PC-3 (cell line): Measurements from ENCODE around the gene ATG4A. TPM values are rescaled to one million over a fixed set of nuclear protein-coding genes. Genes with fewer than 3 reads are reported as not detected.

Experiments used
- ATAC-seq: fragments of 200-7000 bp; cut with Tn5 transposase; 2 replicates; pipeline ENCODE4 v1.9.1; 2020; ENCODE audit warnings: mild to moderate bottlenecking, moderate library complexity
- BruUV-seq: library from RNA; stranded (reverse); fragments of 400-500 nt; replicated peaks from 2 replicates; lab custom pipeline; 2021; lab: Mats Ljungman, UMichigan
- CTCF ChIA-PET: fragments of 300-600 bp; sonication (Branson Sonifier 250); formaldehyde crosslinking; loops from one replicate; lab custom pipeline; 2022; ENCODE audit warnings: antibody characterized with exemption; lab: Charles Lee
- POLR2A ChIA-PET: fragments of 300-600 bp; sonication (Branson Sonifier 250); formaldehyde crosslinking; loops from one replicate; lab custom pipeline; 2022; ENCODE audit warnings: antibody characterized with exemption; ENCODE audit not compliant: unreplicated experiment; lab: Charles Lee
- DNase-seq: peaks from one replicate; pipeline ENCODE4 v3.0.0-alpha.2; 2015
- H2AFZ ChIP-seq: fragments of 300-600 bp; sonication (generic); 2 replicates; pipeline ENCODE4 v1.6.0; 2016; ENCODE audit warnings: antibody characterized with exemption, low read length
- H3F3A ChIP-seq: fragments of 300-600 bp; sonication (generic); one replicate; pipeline ENCODE4 v1.6.0; 2017; ENCODE audit warnings: antibody characterized with exemption, low read length, control low read depth, mild to moderate bottlenecking; ENCODE audit not compliant: unreplicated experiment
- H3K27ac ChIP-seq: fragments of 300-600 bp; sonication (generic); 2 replicates; pipeline ENCODE4 v1.5.1; 2016; ENCODE audit warnings: mild to moderate bottlenecking, low read length
- H3K27me3 ChIP-seq: fragments of 300-600 bp; sonication (generic); 2 replicates; pipeline ENCODE4 v1.6.1; 2016; ENCODE audit warnings: low read length, mixed read lengths
- H3K36me3 ChIP-seq: fragments of 300-600 bp; sonication (generic); 2 replicates; pipeline ENCODE4 v1.6.1; 2016; ENCODE audit warnings: low read depth, mixed run types, low read length, mixed read lengths
- H3K4me1 ChIP-seq: fragments of 300-600 bp; sonication (generic); 2 replicates; pipeline ENCODE4 v1.5.1; 2016; ENCODE audit warnings: low read length; ENCODE audit not compliant: insufficient read depth
- H3K4me2 ChIP-seq: fragments of 300-600 bp; sonication (generic); 2 replicates; pipeline ENCODE4 v1.6.0; 2016; ENCODE audit warnings: low read length
- H3K4me3 ChIP-seq: fragments of 300-600 bp; sonication (generic); 2 replicates; pipeline ENCODE4 v1.5.1; 2016; ENCODE audit warnings: mild to moderate bottlenecking, low read length, mixed read lengths
- H3K79me2 ChIP-seq: fragments of 300-600 bp; sonication (generic); 2 replicates; pipeline ENCODE4 v1.6.1; 2017; ENCODE audit warnings: low read length, mixed read lengths
- H3K9ac ChIP-seq: fragments of 300-600 bp; sonication (generic); 2 replicates; pipeline ENCODE4 v1.6.0; 2016; ENCODE audit warnings: mild to moderate bottlenecking, low read length
- H3K9me2 ChIP-seq: fragments of 300-600 bp; sonication (generic); replicated peaks from 2 replicates; pipeline ENCODE4 v1.6.1; 2016; ENCODE audit warnings: mixed run types, low read length, mixed read lengths
- H3K9me3 ChIP-seq: fragments of 300-600 bp; sonication (generic); 2 replicates; pipeline ENCODE4 v1.6.1; 2016; ENCODE audit warnings: low read length, mixed read lengths
- H4K20me1 ChIP-seq: fragments of 300-600 bp; sonication (generic); 2 replicates; pipeline ENCODE4 v1.6.1; 2016; ENCODE audit warnings: low read length, mixed read lengths
- EZH2 ChIP-seq: fragments of 300-600 bp; sonication (generic); IDR thresholded peaks from one replicate; pipeline ENCODE4 v1.6.1; 2017; ENCODE audit warnings: antibody characterized with exemption, mild to moderate bottlenecking, low read length; ENCODE audit not compliant: unreplicated experiment
- EZH2phosphoT487 ChIP-seq: fragments of 300-600 bp; sonication (generic); IDR thresholded peaks from 2 replicates; pipeline ENCODE4 v1.6.1; 2018; ENCODE audit warnings: mild to moderate bottlenecking, antibody characterized with exemption, low read length, borderline replicate concordance
- intact Hi-C: fragments of 100-400 bp; cut with micrococcal nuclease; formaldehyde crosslinking; loops from 2 replicates; pipeline ENCODE4 v1.9.0; 2023
- total RNA-seq: library from RNA; depleted of rRNA; stranded (reverse); fragments of >200 nt; gene quantifications from 2 replicates; pipeline ENCODE4 v1.2.3, GENCODE V29; 2014
- TF ChIP-seq, protein P1 (sequence below): fragments of 300-600 bp; sonication (generic); conservative IDR thresholded peaks from 2 replicates; pipeline ENCODE4 v1.5.1; 2017; ENCODE audit warnings: antibody characterized with exemption, low read depth, mild to moderate bottlenecking, low read length

The ATG4A gene
- total RNA-seq, 1 experiment from 2014 or later = 15.0 TPM

DNA sequence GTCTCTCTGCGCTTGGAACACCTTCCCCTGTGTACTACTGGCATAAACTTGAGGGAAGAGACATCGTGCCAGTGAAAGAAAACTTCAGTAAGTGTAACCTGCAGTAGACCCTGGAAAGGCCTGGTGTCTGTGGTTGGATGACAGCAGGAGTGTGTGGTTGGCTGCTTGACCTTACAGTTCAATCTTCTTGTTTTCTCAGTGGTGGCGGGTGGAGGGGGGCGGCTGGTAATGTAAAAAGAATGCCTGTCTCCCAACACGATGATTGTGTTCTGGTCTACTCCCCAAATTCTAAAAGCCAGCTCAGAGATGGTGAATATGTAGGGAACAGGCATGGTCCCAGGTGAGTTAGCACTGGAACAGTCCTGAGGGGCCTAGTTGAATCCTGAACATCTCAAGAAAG is 18.8 kb upstream of the ATG4A start:
- ATAC-seq = peak; percentile 11; the same call in 1 of the 2 replicates
- no TSS peak for BruUV-seq
- Histone ChIP-seq H3K79me2 (no peaks in the 10 kb centered on the region), H3K9ac (no peak overlapping the region), H3K27me3 (no peaks in the 10 kb centered on the region), H3K4me3 (no peak overlapping the region), H3K36me3 (no peaks in the 10 kb centered on the region), H3K27ac (0 out of 2 replicates have a peak overlapping the region, but pooled peaks have one; percentile 25), H3K4me2 (peak overlapping the region; percentile 51; the same call in 1 of the 2 replicates), H3K9me3 (no peaks in the 10 kb centered on the region), H3F3A (no peaks in the 10 kb centered on the region), H4K20me1 (no peaks in the 10 kb centered on the region), H3K9me2 (no peaks in the 10 kb centered on the region), H3K4me1 (peaks cover 31% of the 10 kb centered on the region), H2AFZ (peak overlapping the region; percentile 67; the same call in 1 of the 2 replicates)
- ChIA-PET CTCF (no interaction called here), POLR2A (no interaction called here)
- TF ChIP-seq EZH2phosphoT487 = no peak
- TF ChIP-seq, protein P1, sequence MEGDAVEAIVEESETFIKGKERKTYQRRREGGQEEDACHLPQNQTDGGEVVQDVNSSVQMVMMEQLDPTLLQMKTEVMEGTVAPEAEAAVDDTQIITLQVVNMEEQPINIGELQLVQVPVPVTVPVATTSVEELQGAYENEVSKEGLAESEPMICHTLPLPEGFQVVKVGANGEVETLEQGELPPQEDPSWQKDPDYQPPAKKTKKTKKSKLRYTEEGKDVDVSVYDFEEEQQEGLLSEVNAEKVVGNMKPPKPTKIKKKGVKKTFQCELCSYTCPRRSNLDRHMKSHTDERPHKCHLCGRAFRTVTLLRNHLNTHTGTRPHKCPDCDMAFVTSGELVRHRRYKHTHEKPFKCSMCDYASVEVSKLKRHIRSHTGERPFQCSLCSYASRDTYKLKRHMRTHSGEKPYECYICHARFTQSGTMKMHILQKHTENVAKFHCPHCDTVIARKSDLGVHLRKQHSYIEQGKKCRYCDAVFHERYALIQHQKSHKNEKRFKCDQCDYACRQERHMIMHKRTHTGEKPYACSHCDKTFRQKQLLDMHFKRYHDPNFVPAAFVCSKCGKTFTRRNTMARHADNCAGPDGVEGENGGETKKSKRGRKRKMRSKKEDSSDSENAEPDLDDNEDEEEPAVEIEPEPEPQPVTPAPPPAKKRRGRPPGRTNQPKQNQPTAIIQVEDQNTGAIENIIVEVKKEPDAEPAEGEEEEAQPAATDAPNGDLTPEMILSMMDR = no peak
- TF ChIP-seq EZH2 = no peak
- intact Hi-C loops = loop anchor here (1.0 to 5.0 kb wide), 7 partner anchors 52 to 415 kb away; partner anchors contain the start of genes NCBP2L and TSC22D3
- DNase-seq = peak; percentile 59

DNA sequence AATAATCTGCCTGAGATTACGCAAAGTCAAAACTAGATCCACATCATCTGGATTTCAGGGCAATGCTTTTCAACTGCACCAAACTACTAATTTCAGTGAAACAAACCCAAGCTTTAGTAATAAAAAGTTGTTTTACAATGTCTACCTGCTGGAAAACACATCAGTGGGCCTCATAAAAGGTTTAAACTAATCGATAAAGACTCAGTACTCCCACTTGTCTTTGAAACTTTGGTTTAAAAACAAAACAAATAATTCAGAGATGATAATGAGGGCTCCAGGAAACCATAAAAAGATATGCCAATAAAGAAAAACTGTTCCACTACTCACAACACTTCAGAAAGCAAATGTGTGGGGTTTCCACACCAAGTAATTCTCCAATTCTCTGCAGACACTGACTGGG is 10.5 kb upstream of the ATG4A start:
- no TSS peak for BruUV-seq
- no peak for ATAC-seq
- TF ChIP-seq EZH2 (no peak), EZH2phosphoT487 (no peak)
- TF ChIP-seq, protein P1 = no peak
- Histone ChIP-seq H3K27me3 (no peaks in the 10 kb centered on the region), H2AFZ (no peak overlapping the region), H3K79me2 (no peaks in the 10 kb centered on the region), H3K9me2 (no peaks in the 10 kb centered on the region), H3K9ac (no peak overlapping the region), H3K4me1 (no peaks in the 10 kb centered on the region), H3K9me3 (no peaks in the 10 kb centered on the region), H3K4me3 (no peak overlapping the region), H3F3A (no peaks in the 10 kb centered on the region), H4K20me1 (no peaks in the 10 kb centered on the region), H3K27ac (no peak overlapping the region), H3K4me2 (no peak overlapping the region), H3K36me3 (peaks cover 12% of the 10 kb centered on the region)
- no peak for DNase-seq
- intact Hi-C loops = no loop called here
- ChIA-PET POLR2A (no interaction called here), CTCF (no interaction called here)

DNA sequence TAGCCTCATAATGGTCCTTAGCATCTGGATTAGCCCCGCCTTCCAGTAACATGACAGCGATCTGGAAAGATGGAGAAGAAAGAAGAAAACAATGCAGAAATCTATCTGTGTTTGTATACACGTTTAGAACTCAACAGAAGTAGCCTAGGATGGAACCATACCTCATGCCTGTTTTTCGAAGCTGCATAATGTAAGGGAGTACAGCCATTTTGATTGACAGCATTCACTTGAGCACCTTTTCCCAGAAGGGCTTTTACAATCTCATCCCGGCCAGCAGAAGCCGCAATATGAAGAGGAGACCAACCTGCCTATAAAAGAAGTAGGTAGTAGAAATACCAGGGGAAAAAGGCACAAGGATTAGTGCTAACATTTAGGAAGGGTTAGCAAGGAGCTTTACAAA is 3.8 kb upstream of the ATG4A start:
- Histone ChIP-seq H3K4me1 (0 out of 2 replicates have a peak, but pooled peaks cover 8% of the 10 kb centered on the region), H3F3A (no peaks in the 10 kb centered on the region), H4K20me1 (no peaks in the 10 kb centered on the region), H3K9me3 (no peaks in the 10 kb centered on the region), H3K9me2 (no peaks in the 10 kb centered on the region), H2AFZ (no peak overlapping the region), H3K4me3 (no peak overlapping the region), H3K9ac (no peak overlapping the region), H3K27ac (no peak overlapping the region), H3K27me3 (no peaks in the 10 kb centered on the region), H3K36me3 (peaks cover 22% of the 10 kb centered on the region), H3K79me2 (peaks cover 42% of the 10 kb centered on the region), H3K4me2 (no peak overlapping the region)
- DNase-seq (no peak), ATAC-seq (no peak)
- CTCF ChIA-PET = no interaction called here
- intact Hi-C loops = no loop called here
- POLR2A ChIA-PET = no interaction called here
- no TSS peak for BruUV-seq
- TF ChIP-seq EZH2phosphoT487 = no peak
- TF ChIP-seq, protein P1 = no peak
- TF ChIP-seq EZH2 = no peak
